ENCODE data around the gene TERB1. TPM values are rescaled to one million over a fixed set of nuclear protein-coding genes. Genes with fewer than 3 reads are reported as not detected.

The TERB1 gene
- total RNA-seq, 1 donor from 2014 or later, result not detected

DNA sequence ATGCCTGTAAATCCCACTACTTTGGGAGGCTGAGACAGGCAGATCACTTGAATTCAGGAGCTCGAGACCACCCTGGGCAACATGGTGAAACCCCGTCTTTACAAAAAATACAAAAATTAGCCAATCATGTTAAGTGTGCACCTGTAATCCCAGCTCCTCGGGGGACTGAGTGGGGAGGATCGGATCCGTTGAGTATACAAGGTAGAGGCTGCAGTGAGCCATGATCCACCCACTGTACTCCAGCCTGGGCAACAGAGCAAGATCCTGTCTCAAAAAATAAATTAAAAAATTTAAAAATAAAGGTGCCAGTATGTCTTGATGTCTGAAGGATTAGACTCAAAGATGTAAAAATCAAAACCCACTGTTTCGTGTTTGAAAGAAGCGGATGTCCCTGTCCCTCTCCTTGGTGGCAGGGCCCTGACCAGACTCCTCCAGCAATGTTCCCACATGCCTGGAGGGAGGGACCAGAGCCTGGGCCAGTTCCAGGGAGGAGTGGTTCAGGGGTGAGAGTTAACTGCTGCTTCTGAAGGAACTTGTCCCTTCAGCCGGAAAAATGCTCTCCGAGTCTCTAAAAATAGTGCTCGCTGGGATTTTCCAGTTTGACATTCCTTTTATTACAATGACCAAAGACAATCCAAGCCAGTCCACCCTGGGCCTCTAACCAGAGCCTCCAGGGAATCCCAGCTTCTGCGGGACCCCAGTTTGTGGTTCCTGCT is 95.4 kb downstream of the TERB1 start:
- no peaks in the 10 kb centered on the region for H3F3A ChIP-seq (ENCODE audit: low read depth)
- no peak overlapping the region for H3K27ac Mint-ChIP-seq

More for the DNA sequence above, 95.4 kb downstream of the TERB1 start:
- no peaks in the 10 kb centered on the region for H3K4me1 ChIP-seq
- no peak overlapping the region for H3K4me3 Mint-ChIP-seq
- no peaks in the 10 kb centered on the region for H4K20me1 ChIP-seq (ENCODE audit: low read depth)
- peaks cover 4% of the 10 kb centered on the region for H3K27me3 Mint-ChIP-seq (ENCODE audit: insufficient read depth, low read depth)
- no peak overlapping the region for H3K27ac ChIP-seq
- H2AFZ ChIP-seq (replicated peaks), result no peak overlapping the region
- H3K36me3 Mint-ChIP-seq, result no peaks in the 10 kb centered on the region
- H3K4me3 ChIP-seq, result no peak overlapping the region
- no peak for DNase-seq (ENCODE audit: low spot score)
- H3K79me2 ChIP-seq (ENCODE audit: low read depth), result no peaks in the 10 kb centered on the region
- no peaks in the 10 kb centered on the region for H3K36me3 ChIP-seq
- H3K4me1 Mint-ChIP-seq, result peaks cover 10% of the 10 kb centered on the region
- no peaks in the 10 kb centered on the region for H3K9me3 ChIP-seq (ENCODE audit: low read depth)
- H3K4me2 ChIP-seq, result no peak overlapping the region
- no peaks in the 10 kb centered on the region for H3K27me3 ChIP-seq
- no peak for TF ChIP-seq EZH2phosphoT487 (IDR thresholded peaks at IDR 0.05)
- no peak for TF ChIP-seq EZH2 (IDR thresholded peaks at IDR 0.05)
- TF ChIP-seq CTCF (IDR thresholded peaks at IDR 0.05), result no peak
- no peak overlapping the region for H3K9ac ChIP-seq
- H3K9me3 Mint-ChIP-seq, result no peaks in the 10 kb centered on the region

Other genes starting within 250 kb of the TERB1 start
- 33.3 and 38.6 TPM in 2 replicates for gene CKLF, start 249.0 kb downstream of the TERB1 start, total RNA-seq (ENCODE audit: low replicate concordance)
- gene CMTM1, start 235.1 kb downstream of the TERB1 start, total RNA-seq (ENCODE audit: low replicate concordance), result 2.9 TPM in 1 of 2 replicates, not detected in the other
- not detected in 2 replicates for gene CMTM2, start 222.1 kb downstream of the TERB1 start, total RNA-seq (ENCODE audit: low replicate concordance)
- 18.3 and 47.4 TPM in 2 replicates for gene CMTM3, start 196.9 kb downstream of the TERB1 start, total RNA-seq (ENCODE audit: low replicate concordance)
- gene CMTM4, start 104.8 kb downstream of the TERB1 start, total RNA-seq (ENCODE audit: low replicate concordance), result 25.9 and 39.5 TPM in 2 replicates
- 94.3 and 104 TPM in 2 replicates for gene DYNC1LI2, start 50.0 kb downstream of the TERB1 start, total RNA-seq (ENCODE audit: low replicate concordance)
- 226 and 397 TPM in 2 replicates for gene NAE1, start 29.4 kb upstream of the TERB1 start, total RNA-seq (ENCODE audit: low replicate concordance)
- not detected in 2 replicates for gene CA7, start 42.8 kb upstream of the TERB1 start, total RNA-seq (ENCODE audit: low replicate concordance)
- gene PDP2, start 78.9 kb upstream of the TERB1 start, total RNA-seq (ENCODE audit: low replicate concordance), result 6.6 and 12.6 TPM in 2 replicates
- gene CDH16, start 117.3 kb upstream of the TERB1 start, total RNA-seq (ENCODE audit: low replicate concordance), result not detected in 2 replicates
- gene RRAD, start 124.0 kb upstream of the TERB1 start, total RNA-seq (ENCODE audit: low replicate concordance), result 0.12 and 0.24 TPM in 2 replicates
- gene CIAO2B, start 132.8 kb upstream of the TERB1 start, total RNA-seq (ENCODE audit: low replicate concordance), result 55.5 and 76.0 TPM in 2 replicates
- gene CES2, start 133.9 kb upstream of the TERB1 start, total RNA-seq (ENCODE audit: low replicate concordance), result 11.1 and 20.9 TPM in 2 replicates
- 5.7 and 13.4 TPM in 2 replicates for gene CES3, start 159.7 kb upstream of the TERB1 start, total RNA-seq (ENCODE audit: low replicate concordance)
- 0.22 and 1.8 TPM in 2 replicates for gene CES4A, start 187.0 kb upstream of the TERB1 start, total RNA-seq (ENCODE audit: low replicate concordance)
- 64.7 and 95.5 TPM in 2 replicates for gene CBFB, start 227.6 kb upstream of the TERB1 start, total RNA-seq (ENCODE audit: low replicate concordance)